Muscle layer of colon (tissue), 2 donors: ENCODE results near the gene MYO7A.

Experiments
- H3K27ac ChIP-seq: one replicate; pipeline ENCODE4 v1.7.0; 2013; ENCODE audit warnings: low read depth, mild to moderate bottlenecking, low read length, moderate library complexity
- H3K27me3 ChIP-seq, 2 donors: one replicate each; pipeline ENCODE4 v1.7.0; 2013; ENCODE audit warnings: low read length in 2 of 2, mild to moderate bottlenecking in 2 of 2; ENCODE audit not compliant: insufficient read depth in 2 of 2, control insufficient read depth in 1 of 2
- H3K36me3 ChIP-seq: one replicate; pipeline ENCODE4 v1.7.0; 2013; ENCODE audit warnings: mild to moderate bottlenecking, low read length; ENCODE audit not compliant: insufficient read depth
- H3K4me1 ChIP-seq: one replicate; pipeline ENCODE4 v1.7.0; 2013; ENCODE audit warnings: mild to moderate bottlenecking, low read length; ENCODE audit not compliant: insufficient read depth
- H3K4me3 ChIP-seq, 2 donors: one replicate each; pipeline ENCODE4 v1.7.0; 2013; ENCODE audit warnings: low read length in 2 of 2, low read depth in 1 of 2, mild to moderate bottlenecking in 1 of 2, moderate library complexity in 1 of 2
- H3K9ac ChIP-seq: one replicate; pipeline ENCODE4 v1.7.0; 2013; ENCODE audit warnings: low read length
- H3K9me3 ChIP-seq: one replicate; pipeline ENCODE4 v1.7.0; 2013; ENCODE audit warnings: mild to moderate bottlenecking, low read length
- donor health status: abdominal sarcoma.
- donor health status: Adenocarcinoma of cecum.

MYO7A gene

DNA sequence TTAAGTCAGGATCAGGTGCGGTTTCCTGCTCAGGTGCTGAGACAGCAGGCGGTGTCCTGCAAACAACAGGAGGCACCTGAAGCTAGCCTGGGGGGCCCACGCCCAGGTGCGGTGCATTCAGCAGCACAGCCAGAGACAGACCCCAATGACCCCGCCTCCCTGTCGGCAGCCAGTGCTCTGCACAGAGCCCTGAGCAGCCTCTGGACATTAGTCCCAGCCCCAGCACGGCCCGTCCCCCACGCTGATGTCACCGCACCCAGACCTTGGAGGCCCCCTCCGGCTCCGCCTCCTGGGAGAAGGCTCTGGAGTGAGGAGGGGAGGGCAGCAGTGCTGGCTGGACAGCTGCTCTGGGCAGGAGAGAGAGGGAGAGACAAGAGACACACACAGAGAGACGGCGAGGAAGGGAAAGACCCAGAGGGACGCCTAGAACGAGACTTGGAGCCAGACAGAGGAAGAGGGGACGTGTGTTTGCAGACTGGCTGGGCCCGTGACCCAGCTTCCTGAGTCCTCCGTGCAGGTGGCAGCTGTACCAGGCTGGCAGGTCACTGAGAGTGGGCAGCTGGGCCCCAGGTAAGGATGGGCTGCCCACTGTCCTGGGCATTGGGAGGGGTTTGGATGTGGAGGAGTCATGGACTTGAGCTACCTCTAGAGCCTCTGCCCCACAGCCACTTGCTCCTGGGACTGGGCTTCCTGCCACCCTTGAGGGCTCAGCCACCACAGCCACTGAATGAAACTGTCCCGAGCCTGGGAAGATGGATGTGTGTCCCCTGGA, at the start of gene MYO7A:
MYO7A (plus strand) TSS at position 327 of the 772 bp plus-strand sequence. CDS start 2,389 bp downstream, outside the sequence.
- Histone ChIP-seq H3K27me3 (peaks cover 0 to 14% of the 10 kb centered on the region in 2 donors), H3K9me3 (no peaks in the 10 kb centered on the region), H3K4me1 (peaks cover 22% of the 10 kb centered on the region), H3K27ac (no peak within 1 kb of the TSS), H3K4me3 (peak within 1 kb of the TSS; percentile 54 to 61), H3K9ac (peak within 1 kb of the TSS; percentile 17), H3K36me3 (peaks cover 5% of the 10 kb centered on the region)

- no peaks in the 10 kb centered on the region for H3K36me3 ChIP-seq
- no peaks in the 10 kb centered on the region for H3K9me3 ChIP-seq
- H3K4me1 ChIP-seq, result peaks cover 16% of the 10 kb centered on the region
- H3K27me3 ChIP-seq, result no peaks in the 10 kb centered on the region
- no peak overlapping the region for H3K27ac ChIP-seq
- H3K4me3 ChIP-seq, result no peak overlapping the region
- H3K9ac ChIP-seq, result no peak overlapping the region
These were observed 48.4 kb upstream of the MYO7A start for GRCh38 chr11:77079666-77080065.

DNA sequence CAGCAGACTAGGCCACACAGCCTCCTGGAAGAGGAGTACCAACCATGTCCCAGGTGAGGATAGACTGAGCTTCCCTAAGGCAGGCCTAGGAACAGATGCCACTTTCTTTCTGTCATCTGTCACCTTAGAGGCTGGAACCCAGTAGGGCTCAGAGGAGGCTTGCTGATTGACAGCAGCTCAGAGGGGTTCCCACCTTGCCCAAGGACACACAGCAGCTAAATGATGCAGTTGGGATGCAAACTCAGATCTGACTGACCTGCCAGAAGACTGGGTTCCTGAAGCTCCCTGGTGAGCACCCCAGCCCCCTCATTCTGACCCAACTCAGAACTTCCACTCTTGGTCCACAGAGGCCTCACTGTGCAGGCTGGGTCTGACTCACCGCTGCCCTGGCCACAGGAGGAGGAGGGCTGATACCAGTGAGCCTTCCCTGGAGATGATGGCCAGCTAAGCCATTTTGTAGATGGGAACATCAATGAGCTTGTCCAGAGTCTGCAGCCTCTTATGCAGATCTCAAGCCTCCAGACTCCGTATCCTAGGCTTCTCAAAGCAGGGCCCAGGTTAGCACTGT, 47.3 kb upstream of the MYO7A start:
- no peaks in the 10 kb centered on the region for H3K9me3 ChIP-seq
- H3K36me3 ChIP-seq, result no peaks in the 10 kb centered on the region
- peaks cover 16% of the 10 kb centered on the region for H3K4me1 ChIP-seq
- no peak overlapping the region for H3K9ac ChIP-seq
- H3K4me3 ChIP-seq, result no peak overlapping the region
- no peak overlapping the region for H3K27ac ChIP-seq
- no peaks in the 10 kb centered on the region for H3K27me3 ChIP-seq

GRCh38 chr11:77081381-77081851, 46.6 kb upstream of the MYO7A start:
- H3K27ac ChIP-seq, result no peak overlapping the region
- no peaks in the 10 kb centered on the region for H3K36me3 ChIP-seq
- H3K9ac ChIP-seq, result no peak overlapping the region
- no peaks in the 10 kb centered on the region for H3K9me3 ChIP-seq
- H3K4me1 ChIP-seq, result peaks cover 16% of the 10 kb centered on the region
- H3K27me3 ChIP-seq, result no peaks in the 10 kb centered on the region
- H3K4me3 ChIP-seq, result no peak overlapping the region

GRCh38 chr11:77081976-77082836, 45.8 kb upstream of the MYO7A start:
- Histone ChIP-seq H3K27ac (peak overlapping the region; percentile 42), H3K36me3 (no peaks in the 10 kb centered on the region), H3K27me3 (no peaks in the 10 kb centered on the region), H3K4me1 (peaks cover 16% of the 10 kb centered on the region), H3K4me3 (peak overlapping the region in 1 of 2 donors; percentile 11), H3K9ac (no peak overlapping the region), H3K9me3 (no peaks in the 10 kb centered on the region)

DNA sequence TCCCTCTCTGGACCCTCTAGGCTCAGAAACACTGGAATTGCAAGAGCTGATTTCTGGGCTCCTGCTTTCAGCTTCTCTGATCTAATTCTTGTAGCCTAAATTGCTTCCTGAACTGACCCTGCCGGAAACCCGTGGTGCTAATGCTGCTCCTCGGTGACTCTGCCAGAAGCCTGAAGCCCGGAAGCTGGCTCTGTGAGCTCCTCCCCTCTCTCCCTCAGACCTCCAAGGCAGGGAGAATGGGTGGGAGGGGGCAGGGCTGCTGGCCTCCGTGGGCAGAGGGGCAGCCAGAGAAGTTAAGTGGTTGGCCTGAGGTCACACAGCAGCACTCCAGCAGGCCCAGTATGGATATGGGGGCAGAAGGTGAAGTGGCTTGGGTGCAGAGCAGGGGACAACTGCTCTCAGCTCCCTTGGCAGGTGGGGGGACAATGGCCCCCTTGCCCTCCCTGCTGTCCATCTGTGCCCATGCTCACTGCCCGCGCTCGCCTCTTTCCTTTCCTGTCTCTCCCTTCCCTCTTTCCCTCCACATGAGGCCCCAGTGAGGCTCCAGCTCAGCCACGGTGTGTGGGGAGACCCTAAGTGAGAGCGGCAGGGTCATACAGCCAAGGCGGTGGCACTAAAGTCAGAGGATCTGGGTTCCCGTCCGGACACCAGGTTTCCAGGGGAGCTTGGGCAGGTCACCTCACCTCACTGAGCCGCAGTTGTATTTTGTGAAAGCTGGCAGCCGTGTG, 45.0 kb upstream of the MYO7A start:
- Histone ChIP-seq H3K27ac (peak overlapping the region; percentile 42), H3K4me1 (peaks cover 16% of the 10 kb centered on the region), H3K4me3 (peak overlapping the region in 1 of 2 donors; percentile 11), H3K27me3 (no peaks in the 10 kb centered on the region), H3K36me3 (no peaks in the 10 kb centered on the region), H3K9ac (no peak overlapping the region), H3K9me3 (no peaks in the 10 kb centered on the region)

DNA sequence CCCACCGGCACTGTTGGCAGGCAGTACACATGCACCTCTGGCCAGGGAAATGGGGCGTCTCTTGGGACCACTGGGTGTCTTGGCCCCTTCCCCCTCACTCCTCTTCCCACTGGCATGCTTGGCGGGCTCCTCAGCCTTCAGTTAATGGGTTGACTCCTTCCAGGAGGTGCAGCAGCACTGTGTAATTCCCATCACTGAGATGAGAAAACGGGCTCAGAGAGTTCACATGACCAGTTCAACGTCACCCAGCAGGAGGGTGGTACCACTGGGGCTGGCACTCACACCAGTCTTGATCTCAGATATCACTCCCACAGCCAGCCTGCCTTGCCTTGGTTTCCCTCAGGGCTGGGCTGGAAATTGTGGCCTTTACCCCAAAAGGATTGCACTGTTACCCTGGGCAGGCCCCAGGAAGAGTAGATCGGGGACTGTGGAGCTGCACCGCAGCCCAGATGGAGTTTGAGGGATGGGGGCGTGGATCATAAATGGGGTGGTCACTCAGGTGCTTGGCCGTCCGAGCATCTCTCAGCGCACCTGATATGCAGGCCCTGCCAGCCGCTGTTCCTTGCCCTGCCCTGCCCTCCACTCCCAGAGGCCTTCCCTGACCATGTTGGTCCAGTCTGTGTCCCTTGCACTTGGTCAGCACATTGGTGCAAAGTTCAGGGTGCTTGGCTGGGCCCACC, 44.3 kb upstream of the MYO7A start:
- H3K36me3 ChIP-seq, result no peaks in the 10 kb centered on the region
- H3K9ac ChIP-seq, result no peak overlapping the region
- H3K4me3 ChIP-seq, result no peak overlapping the region
- no peak overlapping the region for H3K27ac ChIP-seq
- peaks cover 16% of the 10 kb centered on the region for H3K4me1 ChIP-seq
- no peaks in the 10 kb centered on the region for H3K9me3 ChIP-seq
- H3K27me3 ChIP-seq, result no peaks in the 10 kb centered on the region

GRCh38 chr11:77084581-77085191, 43.4 kb upstream of the MYO7A start:
- H3K27ac ChIP-seq, result no peak overlapping the region
- no peaks in the 10 kb centered on the region for H3K36me3 ChIP-seq
- H3K4me3 ChIP-seq, result no peak overlapping the region
- no peak overlapping the region for H3K9ac ChIP-seq
- H3K27me3 ChIP-seq, result no peaks in the 10 kb centered on the region
- H3K4me1 ChIP-seq, result peaks cover 16% of the 10 kb centered on the region
- H3K9me3 ChIP-seq, result no peaks in the 10 kb centered on the region

DNA sequence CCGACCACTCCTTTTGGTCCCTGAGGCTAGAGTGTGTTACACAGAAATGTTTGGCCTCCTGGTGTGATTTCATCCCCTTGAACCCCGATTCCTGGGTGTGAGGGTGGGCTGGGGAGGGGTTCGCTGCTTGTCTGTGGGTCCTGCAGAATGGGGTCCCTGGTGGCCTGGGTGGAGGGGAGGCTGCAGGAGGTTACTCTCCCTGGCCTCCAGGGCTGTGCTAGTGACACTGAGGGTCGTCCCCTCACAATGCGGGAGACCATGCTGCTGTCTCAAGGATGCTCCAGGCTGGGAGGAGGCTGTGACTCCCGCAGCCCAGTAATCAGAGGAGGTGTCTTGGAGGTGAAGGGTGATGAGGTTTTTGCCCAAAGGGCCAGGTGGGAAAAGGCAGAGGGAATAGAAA, 42.4 kb upstream of the MYO7A start:
- Histone ChIP-seq H3K4me3 (no peak overlapping the region), H3K4me1 (peaks cover 16% of the 10 kb centered on the region), H3K27ac (no peak overlapping the region), H3K9me3 (no peaks in the 10 kb centered on the region), H3K36me3 (no peaks in the 10 kb centered on the region), H3K9ac (no peak overlapping the region), H3K27me3 (no peaks in the 10 kb centered on the region)
